Endodermal cell (in vitro differentiated cells): ENCODE results near the gene RAPGEF1. TPM values are rescaled to one million over a fixed set of nuclear protein-coding genes. Genes with fewer than 3 reads are reported as not detected.
A peak's percentile ranks its signal among the peaks of the same experiment; 100 is the strongest.

Experiments used
- DNase-seq: peaks from one replicate; pipeline ENCODE4 v3.0.0-alpha.2; 2017
- H3K27ac ChIP-seq: 2 replicates; pipeline ENCODE4 v1.5.1; 2013; ENCODE audit warnings: mild to moderate bottlenecking, low read depth, low read length, moderate library complexity
- H3K27me3 ChIP-seq: 2 replicates; pipeline ENCODE4 v1.6.1; 2013; ENCODE audit warnings: mild to moderate bottlenecking, low read length, moderate library complexity; ENCODE audit not compliant: insufficient read depth, control insufficient read depth, poor library complexity, severe bottlenecking
- H3K36me3 ChIP-seq: 2 replicates; pipeline ENCODE4 v1.7.0; 2013; ENCODE audit warnings: mild to moderate bottlenecking, low read length, moderate library complexity; ENCODE audit not compliant: control insufficient read depth, insufficient read depth
- H3K4me1 ChIP-seq: one replicate; pipeline ENCODE4 v1.7.0; 2013; ENCODE audit warnings: low read length; ENCODE audit not compliant: control insufficient read depth, insufficient read depth
- H3K4me3 ChIP-seq: 2 replicates; pipeline ENCODE4 v1.5.1; 2013; ENCODE audit warnings: mild to moderate bottlenecking, low read length, moderate library complexity
- H3K9ac ChIP-seq: 2 replicates; pipeline ENCODE4 v1.6.1; 2013; ENCODE audit warnings: mild to moderate bottlenecking, low read length, moderate library complexity; ENCODE audit not compliant: poor library complexity, severe bottlenecking; ENCODE audit errors: extremely low read depth
- H3K9me3 ChIP-seq: 2 replicates; pipeline ENCODE4 v1.6.1; 2013; ENCODE audit warnings: mild to moderate bottlenecking, low read length, moderate library complexity; ENCODE audit not compliant: control insufficient read depth
- H3K27ac Mint-ChIP-seq: 2 replicates; pipeline ENCODE4 v1.8.0; 2020; ENCODE audit warnings: mixed read lengths
- H3K27me3 Mint-ChIP-seq: 2 replicates; pipeline ENCODE4 v1.8.0; 2021; ENCODE audit warnings: mild to moderate bottlenecking, mixed read lengths; ENCODE audit not compliant: insufficient read depth
- H3K36me3 Mint-ChIP-seq: 2 replicates; pipeline ENCODE4 v1.8.0; 2020; ENCODE audit warnings: low read depth, mixed read lengths
- H3K4me1 Mint-ChIP-seq: 2 replicates; pipeline ENCODE4 v1.8.0; 2020; ENCODE audit warnings: mixed read lengths
- H3K4me3 Mint-ChIP-seq: 2 replicates; pipeline ENCODE4 v1.8.0; 2020; ENCODE audit warnings: mild to moderate bottlenecking, moderate library complexity, mixed read lengths
- H3K9me3 Mint-ChIP-seq: 2 replicates; pipeline ENCODE4 v1.8.0; 2020; ENCODE audit warnings: mild to moderate bottlenecking, mixed read lengths
- WGBS, 2 experiments: methylation state at CpG; one replicate each; pipeline versions ENCODE4 v1.1.5 to v1.1.7; 2013; ENCODE audit warnings: missing lambda C conversion rate in 2 of 2, mixed read lengths in 1 of 2; ENCODE audit not compliant: insufficient coverage in 1 of 2, insufficient read length in 1 of 2; 5-methylcytosine and 5-hydroxymethylcytosine counted together
- total RNA-seq, 2 donors: library from RNA; stranded (reverse); fragmentation: NEBNext Ultra II Directional in 1 of 2; extraction: Animal tissue kit (Norgen Biotek cat#: 25700) in 1 of 2; gene quantifications; 2 replicates in 1 of 2; 3 replicates in 1 of 2; pipeline ENCODE4 v1.2.1, GENCODE V29; 2021
- TF ChIP-seq, protein P1 (sequence below): fragments of 200-600 bp; sonication (generic); conservative IDR thresholded peaks from 2 replicates; pipeline ENCODE4 v1.5.0; 2021; ENCODE audit warnings: antibody characterized with exemption, mild to moderate bottlenecking

Gene RAPGEF1
- total RNA-seq, 2 donors from 2014 or later = 63.4 to 85.5 TPM

DNA sequence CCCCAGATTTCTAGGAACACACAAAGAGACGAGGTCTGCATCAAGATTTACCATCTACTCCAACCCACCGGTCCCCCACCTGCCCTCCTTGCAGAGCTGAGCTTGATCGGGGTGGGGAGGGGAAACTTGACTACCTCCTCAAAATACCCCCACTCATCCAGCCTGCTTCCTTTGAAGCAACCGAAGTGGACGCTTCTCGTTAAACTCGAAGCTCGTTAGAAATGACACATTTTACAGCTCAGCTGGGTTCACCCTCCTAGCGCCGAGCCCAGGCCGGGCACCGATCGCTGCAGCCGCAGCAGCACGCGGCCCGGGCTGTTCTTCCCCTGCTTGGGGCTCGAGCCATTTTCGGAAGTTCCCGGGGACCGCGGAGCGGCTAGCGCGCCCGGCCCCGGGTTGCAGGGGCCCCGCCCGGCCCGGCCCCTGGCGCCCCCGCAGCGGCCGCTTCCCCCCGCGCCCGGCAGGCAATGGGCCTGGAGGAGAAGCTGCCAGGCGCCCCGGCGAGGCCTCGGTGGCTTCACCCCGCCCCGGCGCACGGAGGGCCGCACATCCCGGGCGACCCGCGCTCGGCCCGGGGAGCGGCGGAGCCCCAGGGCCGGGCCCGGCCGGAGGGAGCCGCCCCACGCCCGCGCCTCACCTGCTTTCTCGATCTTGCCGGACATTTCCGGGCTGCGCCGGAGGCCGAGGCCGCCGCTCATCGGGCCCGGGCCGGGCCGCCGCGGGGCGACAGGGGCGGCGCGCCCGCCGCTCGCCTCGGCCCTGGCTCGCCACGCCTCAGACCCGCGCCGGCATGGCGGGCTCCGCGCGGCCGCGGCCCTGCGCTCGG, 530 bp downstream of the RAPGEF1 start:
- TF ChIP-seq, protein P1, sequence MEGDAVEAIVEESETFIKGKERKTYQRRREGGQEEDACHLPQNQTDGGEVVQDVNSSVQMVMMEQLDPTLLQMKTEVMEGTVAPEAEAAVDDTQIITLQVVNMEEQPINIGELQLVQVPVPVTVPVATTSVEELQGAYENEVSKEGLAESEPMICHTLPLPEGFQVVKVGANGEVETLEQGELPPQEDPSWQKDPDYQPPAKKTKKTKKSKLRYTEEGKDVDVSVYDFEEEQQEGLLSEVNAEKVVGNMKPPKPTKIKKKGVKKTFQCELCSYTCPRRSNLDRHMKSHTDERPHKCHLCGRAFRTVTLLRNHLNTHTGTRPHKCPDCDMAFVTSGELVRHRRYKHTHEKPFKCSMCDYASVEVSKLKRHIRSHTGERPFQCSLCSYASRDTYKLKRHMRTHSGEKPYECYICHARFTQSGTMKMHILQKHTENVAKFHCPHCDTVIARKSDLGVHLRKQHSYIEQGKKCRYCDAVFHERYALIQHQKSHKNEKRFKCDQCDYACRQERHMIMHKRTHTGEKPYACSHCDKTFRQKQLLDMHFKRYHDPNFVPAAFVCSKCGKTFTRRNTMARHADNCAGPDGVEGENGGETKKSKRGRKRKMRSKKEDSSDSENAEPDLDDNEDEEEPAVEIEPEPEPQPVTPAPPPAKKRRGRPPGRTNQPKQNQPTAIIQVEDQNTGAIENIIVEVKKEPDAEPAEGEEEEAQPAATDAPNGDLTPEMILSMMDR = no peak
- Histone ChIP-seq H3K4me1 (no peaks in the 10 kb centered on the region), H3K27ac (no peak overlapping the region), H3K9ac (peak overlapping the region; percentile 72), H3K9me3 (peaks cover 10% of the 10 kb centered on the region), H3K4me3 (peak overlapping the region; percentile 94), H3K27me3 (no peaks in the 10 kb centered on the region), H3K36me3 (no peaks in the 10 kb centered on the region)
- peaks cover 4% of the 10 kb centered on the region for H3K36me3 Mint-ChIP-seq
- no peaks in the 10 kb centered on the region for H3K27me3 Mint-ChIP-seq
- DNase-seq = peak; percentile 84
- peak overlapping the region; percentile 84 for H3K4me3 Mint-ChIP-seq
- H3K9me3 Mint-ChIP-seq = peaks cover under 1% of the 10 kb centered on the region
- H3K27ac Mint-ChIP-seq = peak overlapping the region; percentile 85
- WGBS, 2 experiments = 0% methylated on average over 50 to 96 of the region's 96 CpGs
- peaks cover 36% of the 10 kb centered on the region for H3K4me1 Mint-ChIP-seq

DNA sequence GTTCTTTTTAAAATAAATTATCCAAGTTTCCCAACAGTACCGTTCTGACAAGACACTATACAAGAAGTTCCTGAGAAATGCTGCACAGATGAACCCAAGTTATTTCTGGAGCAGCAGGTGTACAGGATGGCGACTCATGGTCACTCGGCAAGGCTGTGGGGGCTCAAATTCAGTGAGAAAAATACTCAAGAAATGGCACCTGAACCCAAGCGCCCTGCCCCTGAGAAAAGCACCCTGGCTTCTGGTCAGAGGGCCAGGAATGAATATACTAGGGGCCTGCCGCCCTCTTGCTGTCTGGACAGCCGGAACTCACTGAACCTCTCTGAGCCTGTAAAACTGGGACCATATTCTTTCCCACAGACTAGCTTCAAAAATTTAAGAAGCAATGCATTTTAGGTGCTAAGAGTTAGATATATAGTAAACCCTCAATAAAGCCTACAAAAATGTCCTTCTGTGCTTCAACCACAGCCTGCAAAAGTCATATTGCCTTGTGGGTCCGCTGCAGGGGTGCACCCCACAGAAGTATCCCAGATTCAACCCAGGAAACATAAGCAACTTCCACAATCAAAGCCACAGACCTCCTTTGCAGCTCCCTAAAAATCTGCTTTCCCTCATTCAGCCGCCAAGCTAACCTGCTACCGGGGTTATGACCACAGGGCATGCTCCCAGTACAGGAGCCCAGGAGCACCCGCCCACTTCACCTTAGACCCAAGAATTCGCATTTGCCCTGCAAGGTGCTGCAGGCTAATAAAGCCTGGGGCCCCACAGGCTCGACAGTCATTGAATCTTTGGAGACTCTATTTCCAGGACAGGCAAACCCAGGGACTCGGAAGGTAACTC, 1.4 kb downstream of the RAPGEF1 start:
- no peak overlapping the region for H3K27ac ChIP-seq
- H3K4me1 ChIP-seq = no peaks in the 10 kb centered on the region
- DNase-seq = no peak
- TF ChIP-seq, protein P1 = peak; percentile 20
- H3K27me3 Mint-ChIP-seq = no peaks in the 10 kb centered on the region
- H3K36me3 Mint-ChIP-seq = peaks cover 4% of the 10 kb centered on the region
- H3K9me3 ChIP-seq = peaks cover 10% of the 10 kb centered on the region
- peak overlapping the region; percentile 84 for H3K4me3 Mint-ChIP-seq
- H3K9ac ChIP-seq = peak overlapping the region; percentile 72
- peak overlapping the region; percentile 94 for H3K4me3 ChIP-seq
- WGBS, 2 experiments = 62 to 88% methylated on average over 5 to 13 of the region's 13 CpGs
- H3K9me3 Mint-ChIP-seq = no peaks in the 10 kb centered on the region
- no peaks in the 10 kb centered on the region for H3K36me3 ChIP-seq
- peak overlapping the region; percentile 85 for H3K27ac Mint-ChIP-seq
- H3K4me1 Mint-ChIP-seq = peaks cover 43% of the 10 kb centered on the region
- no peaks in the 10 kb centered on the region for H3K27me3 ChIP-seq

DNA sequence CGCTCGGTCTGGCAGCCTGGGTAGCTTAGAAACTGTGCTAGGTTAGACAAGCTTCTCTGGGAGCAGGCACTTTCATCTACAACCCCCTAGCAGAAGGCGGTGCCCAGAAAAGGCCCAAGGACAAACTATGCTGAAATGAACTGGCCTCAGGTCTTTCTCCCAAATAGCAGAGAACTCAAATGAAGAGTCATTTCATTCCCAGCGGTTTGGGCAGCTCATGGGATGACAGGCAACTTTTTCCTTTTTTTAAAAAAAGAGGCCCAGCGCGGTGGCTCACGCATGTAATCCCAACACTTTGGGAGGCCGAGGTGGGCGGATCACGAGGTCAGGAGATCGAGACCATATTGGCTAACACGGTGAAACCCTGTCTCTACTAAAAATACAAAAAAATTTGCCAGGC, 2.5 kb downstream of the RAPGEF1 start:
- peak overlapping the region; percentile 85 for H3K27ac Mint-ChIP-seq
- no peak for DNase-seq
- no peaks in the 10 kb centered on the region for H3K27me3 Mint-ChIP-seq
- Histone ChIP-seq H3K27me3 (no peaks in the 10 kb centered on the region), H3K9ac (no peak overlapping the region), H3K27ac (no peak overlapping the region), H3K9me3 (peaks cover 10% of the 10 kb centered on the region), H3K4me3 (no peak overlapping the region), H3K36me3 (no peaks in the 10 kb centered on the region), H3K4me1 (no peaks in the 10 kb centered on the region)
- no peak overlapping the region for H3K4me3 Mint-ChIP-seq
- H3K36me3 Mint-ChIP-seq = peaks cover 4% of the 10 kb centered on the region
- WGBS, 2 experiments = 95 to 99% methylated on average over 10 to 12 of the region's 12 CpGs
- peaks cover 50% of the 10 kb centered on the region for H3K4me1 Mint-ChIP-seq
- TF ChIP-seq, protein P1 = no peak
- H3K9me3 Mint-ChIP-seq = no peaks in the 10 kb centered on the region
